HEK293T (cell line): ENCODE results near the gene ABCC2.

Experiments
- CTCF ChIA-PET: fragments of 350-600 bp; formaldehyde crosslinking; extraction: SDS; loops from one replicate; lab custom pipeline; 2021; ENCODE audit warnings: antibody characterized with exemption, inconsistent platforms; lab: Yijun Ruan, JAX
- POLR2A ChIA-PET: fragments of 350-600 bp; formaldehyde crosslinking; extraction: SDS; loops from one replicate; lab custom pipeline; 2020; ENCODE audit warnings: antibody characterized with exemption, inconsistent platforms; lab: Yijun Ruan, JAX
- DNase-seq: peaks from one replicate; pipeline ENCODE4 v3.0.0; 2012; ENCODE audit warnings: mixed read lengths; ENCODE audit errors: extremely low spot score
- ARNT ChIP-seq: fragments of 450-650 bp; IDR thresholded peaks from 2 replicates; pipeline ENCODE4 v1.6.1; 2017; ENCODE audit warnings: mild to moderate bottlenecking
- BHLHE40 ChIP-seq: fragments of 450-650 bp; IDR thresholded peaks from 2 replicates; pipeline ENCODE4 v1.6.1; 2016; ENCODE audit warnings: mild to moderate bottlenecking, moderate library complexity, borderline replicate concordance
- CTBP1 ChIP-seq: fragments of 450-650 bp; IDR thresholded peaks from 2 replicates; pipeline ENCODE4 v1.6.1; 2016; ENCODE audit warnings: borderline replicate concordance
- ELF4 ChIP-seq: fragments of 450-650 bp; IDR thresholded peaks from 2 replicates; pipeline ENCODE4 v1.6.1; 2017; ENCODE audit warnings: antibody characterized with exemption
- FOXA1 ChIP-seq: fragments of 450-650 bp; IDR thresholded peaks from 2 replicates; pipeline ENCODE4 v1.6.1; 2016; ENCODE audit warnings: mild to moderate bottlenecking
- FOXK2 ChIP-seq: fragments of 450-650 bp; IDR thresholded peaks from 2 replicates; pipeline ENCODE4 v1.6.1; 2016; ENCODE audit warnings: mild to moderate bottlenecking
- FOXM1 ChIP-seq: fragments of 450-650 bp; IDR thresholded peaks from 2 replicates; pipeline ENCODE4 v1.6.1; 2017; ENCODE audit warnings: mild to moderate bottlenecking, borderline replicate concordance
- HDGF ChIP-seq: fragments of 450-650 bp; IDR thresholded peaks from 2 replicates; pipeline ENCODE4 v1.6.1; 2017; ENCODE audit warnings: antibody characterized with exemption, borderline replicate concordance
- L3MBTL2 ChIP-seq: fragments of 450-650 bp; conservative IDR thresholded peaks from 2 replicates; pipeline ENCODE4 v1.6.1; 2016; ENCODE audit warnings: mild to moderate bottlenecking
- LEF1 ChIP-seq: fragments of 450-650 bp; IDR thresholded peaks from 2 replicates; pipeline ENCODE4 v1.6.1; 2017; ENCODE audit warnings: mild to moderate bottlenecking, borderline replicate concordance
- NFRKB ChIP-seq: fragments of 450-650 bp; IDR thresholded peaks from 2 replicates; pipeline ENCODE4 v1.6.1; 2016; ENCODE audit warnings: mild to moderate bottlenecking, moderate library complexity
- SP1 ChIP-seq: fragments of 450-650 bp; IDR thresholded peaks from 2 replicates; pipeline ENCODE4 v1.6.1; 2017
- SUZ12 ChIP-seq: fragments of 450-650 bp; IDR thresholded peaks from 2 replicates; pipeline ENCODE4 v1.6.1; 2016; ENCODE audit warnings: mild to moderate bottlenecking
- TARDBP ChIP-seq: fragments of 450-650 bp; IDR thresholded peaks from 2 replicates; pipeline ENCODE4 v1.6.1; 2016
- ZNF384 ChIP-seq: fragments of 450-650 bp; IDR thresholded peaks from 2 replicates; pipeline ENCODE4 v1.6.1; 2016
- TF ChIP-seq, protein P1 (sequence below): fragments of 450-650 bp; IDR thresholded peaks from 2 replicates; pipeline ENCODE4 v1.6.1; 2016

ABCC2 gene

DNA sequence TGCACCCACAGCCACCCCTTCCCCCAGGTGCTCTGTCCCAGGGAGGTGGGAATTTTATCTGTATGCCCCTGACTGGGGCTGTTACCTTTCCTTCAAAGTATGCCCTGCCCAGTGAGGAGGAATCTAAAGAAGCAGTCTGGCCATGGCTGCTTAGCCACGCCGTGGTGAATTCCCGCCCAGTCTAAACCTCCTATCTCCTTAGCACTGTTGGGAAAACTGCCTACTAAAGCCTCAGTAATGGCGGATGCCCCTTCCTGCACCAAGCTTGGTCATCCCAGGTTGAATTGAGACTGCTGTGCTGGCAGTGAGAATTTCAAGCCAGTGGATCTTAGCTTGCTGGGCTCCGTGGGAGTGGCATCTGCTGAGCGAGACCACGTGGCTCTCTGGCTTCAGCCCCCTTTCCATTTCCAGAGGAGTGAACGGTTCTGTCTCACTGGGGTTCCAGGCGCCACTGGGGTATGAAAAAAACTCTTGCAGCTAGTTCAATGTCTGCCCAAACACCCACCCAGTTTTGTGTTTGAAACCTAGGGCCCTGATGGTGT lies 87.2 kb downstream of the ABCC2 start:
- ChIA-PET CTCF (interaction anchor here (1.8 kb wide), 1 partner anchor 140 kb away, joined by 4 read pairs; the partner anchor contains the start of gene DNMBP), POLR2A (no interaction called here)
- TF ChIP-seq ELF4 (no peak), L3MBTL2 (no peak), BHLHE40 (no peak), SUZ12 (no peak), FOXA1 (no peak), ZNF384 (no peak), ARNT (no peak)
- DNase-seq, result no peak

DNA sequence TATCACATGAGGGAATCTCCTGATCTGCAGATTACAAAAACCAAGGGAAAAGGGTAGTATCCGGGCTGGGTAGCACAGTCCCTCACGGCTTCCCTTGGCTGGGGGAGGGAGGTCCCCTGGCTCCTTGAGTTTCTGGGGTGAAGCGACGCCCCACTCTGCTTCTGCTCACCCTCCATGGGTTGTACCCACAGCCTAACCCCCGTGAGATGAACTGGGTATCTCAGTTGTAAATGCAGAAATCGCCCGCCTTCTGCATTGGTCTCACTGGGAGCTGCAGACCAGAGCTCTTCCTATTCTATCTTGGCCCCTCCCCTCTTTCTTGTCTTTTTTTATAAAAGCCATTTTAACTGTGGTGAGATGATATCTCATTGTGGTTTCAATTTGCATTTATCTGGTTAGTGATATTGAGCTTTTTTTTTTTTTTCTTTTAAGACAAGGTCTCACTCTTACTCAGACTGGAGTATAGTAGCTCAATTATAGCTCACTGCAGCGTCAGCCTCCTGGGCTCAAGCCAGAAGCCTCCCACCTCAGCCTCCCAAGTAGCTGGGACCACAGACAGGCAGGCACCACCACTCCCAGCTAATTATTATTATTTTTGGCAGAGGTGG lies 87.8 kb downstream of the ABCC2 start:
- CTCF ChIA-PET, result interaction anchor here (0.6 to 1.8 kb wide), 2 partner anchors 139 to 176 kb away, joined by 3 to 4 read pairs; partner anchors contain the start of gene DNMBP
- TF ChIP-seq CTBP1, result no peak
- no peak for TF ChIP-seq L3MBTL2
- TF ChIP-seq, protein P1, sequence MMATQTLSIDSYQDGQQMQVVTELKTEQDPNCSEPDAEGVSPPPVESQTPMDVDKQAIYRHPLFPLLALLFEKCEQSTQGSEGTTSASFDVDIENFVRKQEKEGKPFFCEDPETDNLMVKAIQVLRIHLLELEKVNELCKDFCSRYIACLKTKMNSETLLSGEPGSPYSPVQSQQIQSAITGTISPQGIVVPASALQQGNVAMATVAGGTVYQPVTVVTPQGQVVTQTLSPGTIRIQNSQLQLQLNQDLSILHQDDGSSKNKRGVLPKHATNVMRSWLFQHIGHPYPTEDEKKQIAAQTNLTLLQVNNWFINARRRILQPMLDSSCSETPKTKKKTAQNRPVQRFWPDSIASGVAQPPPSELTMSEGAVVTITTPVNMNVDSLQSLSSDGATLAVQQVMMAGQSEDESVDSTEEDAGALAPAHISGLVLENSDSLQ, result no peak
- TF ChIP-seq ELF4, result no peak
- TF ChIP-seq TARDBP, result no peak
- TF ChIP-seq BHLHE40, result no peak
- TF ChIP-seq NFRKB, result no peak
- no peak for TF ChIP-seq HDGF
- no peak for TF ChIP-seq FOXK2
- POLR2A ChIA-PET, result no interaction called here
- DNase-seq, result no peak

DNA sequence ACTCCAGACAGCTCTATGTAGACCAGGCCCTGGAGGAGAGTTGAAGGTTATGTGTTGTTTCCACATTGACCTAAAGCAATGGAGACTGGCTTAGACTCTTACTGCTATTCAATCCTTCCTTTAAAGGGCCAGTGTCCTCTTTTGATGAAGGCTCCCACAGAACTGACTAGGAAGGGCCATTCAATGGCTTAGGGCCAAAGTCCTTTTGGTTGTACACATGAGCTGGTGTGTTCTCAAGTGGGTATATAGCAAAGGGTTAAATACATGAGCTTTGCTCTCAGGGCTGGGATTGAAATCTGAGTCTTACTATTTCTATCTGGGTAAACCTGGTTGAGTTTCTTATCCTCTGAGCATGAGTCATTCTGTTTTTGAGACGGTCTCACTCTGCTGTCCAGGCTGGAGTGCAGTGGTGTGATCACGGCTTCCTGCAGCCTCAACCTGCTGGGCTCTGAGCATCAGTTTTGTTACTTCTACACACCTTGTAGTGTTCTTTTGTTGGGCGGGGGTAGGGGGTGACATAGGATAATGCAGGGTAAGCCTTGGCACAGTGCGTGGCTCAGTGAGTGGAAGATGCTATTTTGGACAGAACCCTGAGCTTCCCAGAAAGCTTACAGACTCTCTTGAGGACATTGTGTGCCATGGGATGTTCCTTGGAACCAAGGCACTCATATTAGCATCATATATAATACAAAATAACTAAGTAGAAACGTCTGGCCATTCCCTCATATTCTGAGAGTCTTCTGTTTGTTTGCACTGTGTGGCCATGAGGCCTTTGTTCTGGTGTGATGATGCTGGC lies 90.1 kb downstream of the ABCC2 start:
- CTCF ChIA-PET, result no interaction called here
- DNase-seq, result no peak
- TF ChIP-seq ARNT (no peak), FOXK2 (no peak), FOXM1 (no peak), ZNF384 (no peak), BHLHE40 (no peak), HDGF (no peak), TARDBP (no peak)
- TF ChIP-seq, protein P1, result no peak
- POLR2A ChIA-PET, result no interaction called here

DNA sequence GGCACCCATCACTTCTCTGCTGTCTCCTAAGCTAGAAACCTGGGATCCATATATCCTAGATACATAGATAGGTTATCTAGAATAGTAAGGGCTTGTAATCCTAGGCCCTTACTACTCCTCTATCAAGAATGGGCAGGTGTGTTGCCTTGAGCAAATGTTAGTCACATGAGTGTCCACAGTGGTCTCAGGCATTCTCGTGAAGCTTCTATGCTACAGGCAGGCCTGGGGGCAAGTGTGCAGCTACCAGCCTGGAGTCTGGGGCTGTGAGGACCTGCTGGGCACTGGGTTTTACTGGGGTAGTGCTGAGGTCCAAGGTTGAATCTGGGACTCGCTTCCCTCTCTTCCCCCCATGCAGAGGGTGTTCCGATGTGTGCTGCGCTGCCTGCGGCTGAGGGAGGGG lies 91.4 kb downstream of the ABCC2 start:
- no peak for TF ChIP-seq ZNF384
- no peak for TF ChIP-seq TARDBP
- TF ChIP-seq FOXM1, result no peak
- no peak for TF ChIP-seq LEF1
- no peak for TF ChIP-seq FOXK2
- TF ChIP-seq NFRKB, result no peak
- TF ChIP-seq SUZ12, result no peak
- no peak for TF ChIP-seq SP1
- no peak for TF ChIP-seq CTBP1
- TF ChIP-seq FOXA1, result no peak
- TF ChIP-seq BHLHE40, result no peak
- no peak for TF ChIP-seq ARNT
- no peak for TF ChIP-seq L3MBTL2
- TF ChIP-seq, protein P1, result no peak
- TF ChIP-seq HDGF, result no peak
- POLR2A ChIA-PET, result no interaction called here
- DNase-seq, result no peak
- CTCF ChIA-PET, result interaction anchor here (0.6 kb wide), 1 partner anchor 271 kb away, joined by 3 read pairs; no protein-coding TSS in a partner anchor

DNA sequence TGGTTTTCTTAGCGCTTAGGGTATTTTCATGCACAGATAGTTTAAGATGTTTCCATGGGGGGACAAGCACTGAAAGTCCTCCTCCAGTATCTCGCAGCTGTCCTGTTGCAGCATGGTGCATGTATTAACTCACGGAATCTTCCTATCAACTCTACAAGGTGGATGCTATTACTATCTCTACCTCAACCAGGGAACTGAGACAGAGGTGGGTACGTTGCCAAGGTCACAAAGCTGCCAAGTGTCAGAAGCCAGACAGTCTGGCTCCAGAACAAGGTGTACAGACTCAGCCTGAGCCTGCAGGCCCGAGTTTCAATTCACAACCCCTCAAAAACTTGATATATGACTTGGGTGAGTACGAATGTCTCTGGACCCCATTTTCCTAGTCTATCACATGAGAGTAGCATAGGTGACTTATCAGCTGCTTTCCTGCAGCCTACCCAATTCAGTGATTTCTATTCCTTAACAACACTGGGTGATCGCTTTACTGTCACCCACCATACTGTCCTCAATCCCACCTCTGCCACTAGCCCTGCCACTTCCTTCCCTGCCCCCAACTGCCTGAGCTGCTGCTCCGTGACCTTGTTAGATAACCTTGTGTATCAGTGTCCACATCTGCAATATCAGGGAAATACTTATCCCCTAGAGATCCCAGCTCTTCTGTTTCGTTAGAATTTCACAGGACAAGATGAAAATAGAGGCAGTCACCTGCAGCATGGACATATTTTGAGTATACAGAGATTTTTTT lies 92.1 kb downstream of the ABCC2 start:
- POLR2A ChIA-PET, result no interaction called here
- CTCF ChIA-PET, result interaction anchor here (0.6 kb wide), 1 partner anchor 272 kb away, joined by 3 read pairs; no protein-coding TSS in a partner anchor
- DNase-seq, result no peak
- TF ChIP-seq LEF1, result no peak
- TF ChIP-seq SUZ12, result no peak
- TF ChIP-seq, protein P1, result no peak
- TF ChIP-seq FOXM1, result no peak
- TF ChIP-seq L3MBTL2, result no peak
- no peak for TF ChIP-seq TARDBP
- TF ChIP-seq ELF4, result no peak
- no peak for TF ChIP-seq CTBP1
- no peak for TF ChIP-seq HDGF
- TF ChIP-seq FOXA1, result no peak
- TF ChIP-seq ZNF384, result no peak
- TF ChIP-seq SP1, result no peak
